NCI-H460 (cell line): ENCODE data around the gene CAPS. TPM values are rescaled to one million over a fixed set of nuclear protein-coding genes. Genes with fewer than 3 reads are reported as not detected.
"Not testable (repeated sequence)": the region's sequence is repeated elsewhere in the genome, so short reads cannot be mapped to it uniquely, and the experiment has no call there.

ENCODE experiments used
- DNase-seq: peaks from one replicate; pipeline ENCODE4 v3.0.0-alpha.2; 2016; ENCODE audit warnings: low read depth; ENCODE audit errors: extremely low read depth
- total RNA-seq: library from RNA; depleted of rRNA; stranded (reverse); fragments of >200 nt; shearing (Covaris generic); gene quantifications from 2 replicates; pipeline ENCODE4 v1.2.3, GENCODE V29; 2014

CAPS gene
- total RNA-seq, 1 experiment from 2014 or later, result 2.9 TPM

- no peak for DNase-seq
Observed at GRCh38 chr19:5953680-5954213, 39.7 kb downstream of the CAPS start.

GRCh38 chr19:5954293-5954692, 40.2 kb downstream of the CAPS start:
- DNase-seq, result no peak

DNA sequence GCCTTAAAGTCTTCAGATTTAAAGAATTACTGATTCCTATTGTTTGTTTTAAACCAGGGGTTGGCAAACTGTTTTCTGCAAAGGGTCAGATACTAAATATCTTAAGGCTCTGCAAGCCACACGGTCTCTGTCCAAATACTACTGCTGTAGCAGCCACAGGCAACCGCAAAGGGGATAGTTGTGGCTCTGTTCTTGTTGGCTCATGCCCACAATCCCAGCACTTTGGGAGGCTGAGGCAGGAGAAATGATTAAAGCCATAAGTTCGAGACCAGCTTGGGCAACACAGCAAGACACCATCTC, 41.5 kb downstream of the CAPS start:
- no peak for DNase-seq

- DNase-seq, result no peak
Observed at GRCh38 chr19:5956323-5956722, 42.3 kb downstream of the CAPS start.

- DNase-seq, result no peak
Observed at GRCh38 chr19:5956728-5957127, 42.7 kb downstream of the CAPS start.

- no peak for DNase-seq
Observed at GRCh38 chr19:5957170-5957569, 43.1 kb downstream of the CAPS start.

- no peak for DNase-seq
Observed at GRCh38 chr19:5958074-5958850, 44.2 kb downstream of the CAPS start.

DNA sequence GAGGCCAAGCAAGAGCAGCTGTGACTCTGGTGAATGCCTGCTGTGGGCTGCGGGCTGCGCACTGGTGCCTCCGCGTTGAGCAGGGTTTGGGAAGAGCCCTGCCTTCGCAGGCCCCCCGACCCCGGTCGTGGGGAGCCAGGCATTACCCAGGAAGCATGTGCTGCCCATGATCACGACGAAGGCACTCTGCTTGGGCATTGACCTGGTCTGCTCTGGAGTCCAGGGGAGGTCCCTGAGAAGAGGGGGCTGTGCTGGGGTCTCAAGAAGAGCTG, 44.7 kb downstream of the CAPS start:
- DNase-seq, result no peak

GRCh38 chr19:5959260-5960004, 45.4 kb downstream of the CAPS start:
- no peak for DNase-seq

DNA sequence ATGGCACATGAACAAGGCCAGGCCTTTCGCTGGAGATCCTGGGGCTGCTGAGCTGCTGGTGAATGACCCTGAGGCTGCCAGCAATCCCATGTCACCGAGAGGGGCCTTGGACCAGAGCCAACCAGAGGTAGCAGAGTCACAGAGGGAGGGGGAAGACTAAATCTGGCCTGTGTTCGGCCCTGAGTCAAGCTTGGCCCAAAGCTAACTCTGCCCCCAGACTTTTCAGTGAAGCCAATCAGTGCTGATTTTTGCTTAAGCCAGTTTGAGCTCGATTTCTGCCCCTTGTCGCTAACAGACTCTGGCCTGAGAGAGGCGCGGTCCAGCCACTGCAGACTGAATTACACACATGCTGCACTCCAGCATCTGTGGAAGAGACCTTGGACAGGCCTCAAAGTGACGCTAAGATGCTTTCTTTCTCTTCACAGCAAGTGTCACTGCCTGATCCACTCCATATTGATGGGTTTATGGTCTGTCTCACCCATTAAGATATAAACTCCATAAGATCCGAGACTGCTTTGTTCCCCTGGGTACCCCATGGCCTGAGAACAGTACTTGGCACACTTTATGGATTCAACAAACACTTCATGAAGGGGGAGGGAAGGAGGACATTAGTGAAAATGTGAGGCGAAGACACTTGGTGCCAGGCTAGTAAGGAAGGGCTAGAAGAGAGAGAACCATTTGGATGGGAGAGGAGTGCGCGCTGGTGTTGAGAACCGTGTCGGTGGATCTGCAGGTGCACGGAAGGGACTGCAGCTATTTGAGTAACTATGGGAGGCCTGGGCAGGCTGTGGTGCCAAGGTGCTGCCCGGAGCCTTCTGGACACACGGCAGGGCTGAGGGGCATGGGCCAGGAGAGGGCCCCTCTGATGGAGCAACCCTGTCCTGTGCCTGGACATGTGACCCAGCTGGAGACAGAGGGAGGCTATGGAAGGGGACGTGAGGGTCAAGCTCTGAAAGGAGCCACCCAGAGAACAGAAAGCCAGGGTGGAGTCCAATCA, 46.2 kb downstream of the CAPS start:
- DNase-seq, result no peak

- DNase-seq, result not testable (repeated sequence)
Observed at GRCh38 chr19:5961641-5961968, 47.6 kb downstream of the CAPS start.

GRCh38 chr19:5961969-5962945, 48.2 kb downstream of the CAPS start:
- no peak for DNase-seq

DNA sequence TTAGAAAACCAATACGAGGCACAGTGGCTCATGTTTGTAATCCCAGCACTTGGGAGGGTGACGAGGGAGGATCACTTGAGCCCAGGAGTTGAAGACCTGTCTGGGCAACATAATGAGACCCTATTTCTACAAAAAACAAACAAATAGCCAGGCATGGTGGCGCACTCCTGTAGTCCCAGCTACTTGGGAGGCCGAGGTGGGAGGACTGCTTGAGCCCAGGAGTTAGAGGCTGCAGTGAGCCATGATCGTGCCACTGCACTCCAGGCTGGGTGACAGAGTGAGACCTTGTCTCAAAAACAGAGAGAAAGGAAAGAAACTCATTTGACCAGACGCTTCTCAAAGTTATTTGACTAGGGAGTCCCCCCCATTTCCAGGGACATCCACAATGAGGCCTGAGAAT, 49.2 kb downstream of the CAPS start:
- not testable (repeated sequence) for DNase-seq

DNA sequence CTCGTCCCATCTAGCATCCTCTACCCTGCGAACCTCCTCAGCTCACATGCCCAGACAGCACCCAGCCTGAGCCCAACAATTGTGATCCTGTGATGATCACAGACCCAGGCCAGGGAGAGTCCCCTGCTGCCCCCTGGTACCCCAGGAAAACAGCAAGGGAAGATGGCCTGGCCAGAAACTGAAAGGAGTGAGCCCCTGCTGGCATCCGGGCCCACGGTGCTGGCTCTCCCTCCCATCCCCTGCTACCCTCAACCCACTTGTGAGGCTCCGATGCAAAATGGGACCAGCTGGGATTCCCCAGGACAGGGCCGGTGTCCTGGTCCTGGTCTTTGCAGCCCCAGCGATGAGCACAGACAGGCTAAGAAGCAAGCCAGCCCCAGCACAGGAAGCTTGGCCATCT, 49.8 kb downstream of the CAPS start:
- no peak for DNase-seq

GRCh38 chr19:5964816-5965565, 50.9 kb downstream of the CAPS start:
- DNase-seq, result no peak
